NCI-H345 treated with DMSO at 0.1 percent for 48 hours (cell line): Measurements from ENCODE around the gene UTS2R.
"Not testable (repeated sequence)": the region's sequence is repeated elsewhere in the genome, so short reads cannot be mapped to it uniquely, and the experiment has no call there.

Experiments
- DNase-seq: peaks from one replicate; lab custom pipeline; 2025; ENCODE audit not compliant: unreplicated experiment; lab: John Stamatoyannopoulos, UW

The UTS2R gene

DNA sequence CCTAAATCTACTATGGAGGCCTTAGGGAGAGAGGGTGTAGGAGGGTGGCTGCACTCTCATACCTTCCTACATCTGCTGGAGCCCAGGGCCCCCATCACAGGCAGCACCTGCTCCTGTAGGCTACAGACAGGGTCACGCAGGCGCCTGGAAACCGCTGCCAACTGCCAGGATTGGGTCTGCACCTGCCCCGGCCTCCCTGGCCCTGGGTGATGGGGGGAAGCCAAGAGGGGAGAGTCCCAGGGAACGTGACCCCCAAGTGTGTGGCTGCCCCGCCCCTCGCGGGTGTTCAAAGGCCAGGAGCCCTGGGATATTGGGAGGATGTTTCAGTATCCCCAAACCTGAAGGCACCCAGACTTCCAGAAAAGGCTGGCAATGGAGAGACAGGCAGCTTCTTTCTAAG is 18.1 kb upstream of the UTS2R start:
- no peak for DNase-seq

GRCh38 chr17:82354804-82355308 is 16.7 kb upstream of the UTS2R start:
- DNase-seq = no peak

DNA sequence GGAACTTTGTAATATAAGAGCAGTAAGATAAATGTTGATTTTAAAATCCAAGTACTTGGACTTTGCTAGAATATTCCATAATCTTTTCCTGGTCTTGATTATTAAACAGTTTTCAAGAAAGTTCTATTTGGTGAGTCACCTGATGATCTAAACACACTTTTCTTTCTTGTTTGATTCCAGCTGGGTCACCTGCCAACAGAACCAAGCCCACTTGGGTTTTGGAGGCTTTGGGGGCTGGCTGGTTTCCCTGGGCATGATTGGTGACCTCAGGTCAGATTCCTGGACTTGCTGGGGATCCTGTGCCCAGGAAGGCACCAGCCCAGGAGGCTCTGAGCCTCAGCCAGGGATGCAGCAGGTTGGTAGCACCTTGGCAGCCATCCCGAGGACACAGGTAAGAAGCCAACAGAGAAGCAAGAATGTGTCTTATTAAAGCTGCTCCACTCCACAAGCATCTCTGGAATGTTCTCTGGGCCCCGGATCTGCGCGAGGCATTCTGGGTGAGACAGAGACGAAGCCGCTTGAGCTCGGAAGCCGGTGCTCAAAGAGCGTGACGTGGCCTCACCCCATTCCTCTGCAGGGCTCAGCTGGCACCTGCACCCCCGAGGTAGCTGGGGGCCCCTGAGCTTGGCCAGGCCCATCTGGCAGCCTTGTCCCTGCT is 15.7 kb upstream of the UTS2R start:
- no peak for DNase-seq

GRCh38 chr17:82356845-82357355 is 14.7 kb upstream of the UTS2R start:
- no peak for DNase-seq

DNA sequence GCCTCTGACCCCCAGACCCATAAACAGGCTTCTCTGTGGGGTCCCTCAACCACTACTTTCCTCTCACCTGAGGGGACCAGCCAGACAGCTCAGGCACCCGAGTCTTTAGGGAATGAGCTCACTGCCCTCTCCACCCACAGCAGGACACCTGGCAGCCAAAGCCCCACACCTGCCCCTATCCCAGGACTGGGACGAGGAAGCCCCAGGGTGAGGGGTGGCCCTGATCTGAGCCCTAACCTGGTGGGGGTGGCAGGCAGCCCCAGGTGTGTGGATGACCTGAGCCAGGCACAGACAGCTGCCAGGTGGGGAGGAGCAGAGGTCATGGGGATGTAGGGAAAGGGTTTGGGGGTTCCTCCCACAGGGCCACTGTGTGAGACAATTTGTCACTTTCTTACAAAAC is 14.2 kb upstream of the UTS2R start:
- no peak for DNase-seq

DNA sequence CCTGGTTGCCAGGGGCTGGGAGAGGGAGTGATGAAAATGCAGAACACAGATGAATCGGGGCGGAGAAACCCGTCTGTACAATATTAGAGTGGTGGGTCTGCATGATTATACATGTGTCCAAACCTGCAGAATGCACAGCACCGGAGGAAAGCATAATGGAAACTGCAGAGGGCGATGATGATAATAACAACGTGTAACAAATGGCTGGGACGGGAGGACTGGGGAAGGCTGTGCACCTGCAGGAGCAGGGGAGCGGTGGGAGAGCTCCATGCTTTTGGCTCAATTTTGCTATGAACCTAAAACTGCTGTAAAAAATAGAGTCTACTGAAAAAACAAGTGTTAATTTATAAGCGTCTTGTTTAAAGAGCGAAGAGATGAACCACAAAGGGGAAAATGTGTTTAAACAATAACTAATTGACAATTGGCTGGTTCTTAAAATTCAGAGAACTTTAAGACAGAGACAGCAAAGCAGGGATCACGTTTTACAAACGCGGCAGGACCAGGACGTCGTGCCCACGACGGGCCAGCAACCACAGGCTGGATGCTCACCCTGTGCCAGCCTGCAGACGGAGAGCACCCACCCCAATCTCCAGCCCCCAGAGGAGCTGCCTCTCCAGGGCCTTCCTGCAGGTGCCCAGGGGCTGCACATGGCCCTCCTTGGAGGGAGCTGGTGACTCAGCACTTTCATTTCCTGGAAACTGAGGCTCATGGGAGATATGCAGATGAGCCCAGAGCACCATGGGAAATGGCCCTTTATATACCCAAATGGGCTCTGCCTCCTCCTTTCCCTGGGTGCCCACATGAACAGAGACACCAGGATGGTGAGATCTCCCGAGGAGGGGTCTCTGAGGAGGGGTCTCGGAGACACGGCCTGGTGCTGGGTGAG is 12.9 kb upstream of the UTS2R start, which contains the start of gene TEX19:
TSS of gene TEX19 (plus strand) at position 783 of the 886 bp plus-strand sequence. CDS start 2,904 bp downstream, outside the sequence.
- DNase-seq = peak; percentile 30

DNA sequence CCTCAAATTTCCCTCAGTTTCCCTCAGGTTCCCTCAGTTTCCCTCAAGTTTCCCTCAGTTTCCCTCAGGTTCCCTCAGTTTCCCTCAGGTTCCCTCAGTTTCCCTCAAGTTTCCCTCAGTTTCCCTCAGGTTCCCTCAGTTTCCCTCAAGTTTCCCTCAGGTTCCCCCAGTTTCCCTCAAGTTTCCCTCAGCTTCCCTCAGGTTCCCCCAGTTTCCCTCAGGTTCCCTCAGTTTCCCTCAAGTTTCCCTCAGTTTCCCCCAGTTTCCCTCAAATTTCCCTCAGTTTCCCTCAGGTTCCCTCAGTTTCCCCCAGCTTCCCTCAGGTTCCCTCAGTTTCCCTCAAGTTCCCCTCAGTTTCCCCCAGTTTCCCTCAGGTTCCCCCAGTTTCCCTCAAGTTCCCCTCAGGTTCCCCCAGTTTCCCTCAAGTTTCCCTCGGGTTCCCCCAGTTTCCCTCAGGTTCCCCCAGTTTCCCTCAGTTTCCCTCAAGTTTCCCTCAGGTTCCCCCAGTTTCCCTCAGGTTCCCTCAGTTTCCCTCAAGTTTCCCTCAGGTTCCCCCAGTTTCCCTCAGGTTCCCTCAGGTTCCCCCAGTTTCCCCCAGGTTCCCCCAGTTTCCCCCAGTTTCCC is 12.0 kb upstream of the UTS2R start:
- not testable (repeated sequence) for DNase-seq

DNA sequence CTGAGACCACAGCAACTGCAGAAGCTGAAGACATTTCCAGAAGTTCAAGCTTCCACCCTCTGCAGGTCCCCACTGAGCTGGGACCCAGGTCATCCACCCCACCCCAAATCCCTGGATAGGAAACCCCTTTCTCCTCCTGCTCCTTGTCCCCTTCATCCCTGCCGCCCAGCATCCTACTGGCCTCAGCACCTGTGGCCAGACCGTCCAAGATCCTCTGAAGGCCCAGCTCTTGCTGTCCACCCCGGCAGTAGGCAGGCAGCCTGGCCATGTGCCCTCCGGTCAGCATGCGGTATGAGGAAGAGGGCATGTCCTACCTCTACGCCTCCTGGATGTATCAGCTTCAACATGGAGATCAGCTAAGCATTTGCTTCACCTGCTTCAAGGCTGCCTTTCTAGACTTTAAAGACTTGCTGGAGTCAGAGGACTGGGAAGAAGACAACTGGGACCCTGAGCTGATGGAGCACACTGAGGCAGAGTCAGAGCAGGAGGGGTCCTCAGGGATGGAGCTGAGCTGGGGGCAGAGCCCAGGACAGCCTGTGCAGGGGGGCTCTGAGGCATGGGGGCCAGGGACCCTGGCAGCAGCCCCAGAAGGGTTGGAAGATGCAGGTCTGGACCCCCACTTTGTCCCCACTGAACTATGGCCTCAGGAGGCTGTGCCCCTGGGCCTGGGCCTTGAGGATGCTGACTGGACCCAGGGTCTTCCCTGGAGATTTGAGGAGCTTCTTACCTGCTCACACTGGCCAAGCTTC is 9.5 kb upstream of the UTS2R start:
- no peak for DNase-seq

DNA sequence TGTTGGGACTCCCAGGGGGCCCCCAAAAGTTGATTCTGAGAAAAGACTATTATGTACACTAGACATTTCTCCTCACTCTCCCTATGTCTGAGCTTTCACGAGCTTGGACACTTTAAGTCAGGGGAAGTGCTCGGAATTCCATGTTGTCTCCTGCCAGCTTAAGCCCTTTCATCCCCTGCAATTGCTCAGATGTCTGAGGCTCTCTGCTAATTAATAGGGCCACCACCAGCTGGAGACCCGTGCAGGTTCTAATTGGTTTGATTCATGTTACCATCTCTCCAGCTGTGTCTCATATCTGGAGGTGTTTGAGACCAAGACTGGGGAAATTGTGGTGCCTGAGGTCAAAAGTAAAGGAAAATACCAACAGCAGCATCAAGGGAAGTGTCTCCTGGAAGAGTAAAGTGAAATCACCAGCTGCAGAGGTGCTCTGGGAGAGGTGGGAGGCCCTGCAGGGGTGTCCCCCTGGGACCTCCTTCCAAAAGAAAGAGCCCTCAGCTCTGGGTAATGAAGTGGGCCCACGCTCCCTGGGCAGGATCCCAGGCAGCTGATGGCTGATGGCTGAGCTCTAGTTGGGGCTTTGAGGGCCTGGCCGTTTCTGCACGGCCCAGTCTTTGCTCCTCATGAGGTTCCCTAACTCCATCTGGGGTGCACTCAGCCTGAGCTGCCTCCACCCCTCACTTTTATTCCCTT is 5.8 kb upstream of the UTS2R start:
- DNase-seq = no peak

DNA sequence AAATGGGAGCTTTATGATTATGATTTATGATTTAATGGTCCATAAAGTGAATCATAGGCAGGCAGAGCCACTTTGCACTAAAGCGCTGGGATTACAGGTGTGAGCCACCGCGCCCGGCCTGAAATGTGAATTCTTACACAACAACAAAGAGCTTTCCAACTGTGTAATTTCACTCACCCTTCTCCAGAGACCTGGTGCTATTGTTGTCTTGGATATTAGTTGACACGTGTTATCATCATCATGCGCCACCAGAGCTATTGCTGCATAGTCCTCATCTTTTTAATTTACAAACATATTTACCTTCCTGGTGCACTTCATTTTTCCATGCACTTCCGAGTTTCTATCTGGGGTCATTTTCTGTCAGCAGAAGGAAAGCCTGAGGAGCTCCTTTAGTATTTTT is 4.8 kb upstream of the UTS2R start:
- DNase-seq = peak; percentile 33

- no peak for DNase-seq
Measured at GRCh38 chr17:82367724-82368524, 3.6 kb upstream of the UTS2R start.

DNA sequence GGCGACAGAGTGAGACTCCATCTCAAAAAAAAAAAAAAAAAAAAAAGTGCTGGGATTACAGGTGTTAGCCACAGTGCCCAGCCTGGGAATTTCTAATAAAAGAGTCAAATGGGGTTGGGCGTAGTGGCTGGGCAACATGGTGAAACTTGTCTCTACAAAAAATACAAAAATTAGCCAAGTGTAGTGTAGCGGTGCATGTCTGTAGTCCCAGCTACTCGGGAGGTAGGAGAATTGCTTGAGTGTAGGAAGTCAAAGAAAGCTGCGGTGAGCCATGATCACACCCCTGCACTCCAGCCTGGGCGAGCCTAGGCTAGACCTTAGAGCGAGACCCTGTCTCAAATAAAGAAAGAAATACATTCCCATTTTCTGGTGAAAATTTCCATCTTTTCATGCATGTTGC is 2.4 kb upstream of the UTS2R start:
- no peak for DNase-seq

GRCh38 chr17:82370471-82371332 is 863 bp upstream of the UTS2R start:
- DNase-seq = no peak

GRCh38 chr17:82372249-82373071 is 895 bp downstream of the UTS2R start:
- no peak for DNase-seq

DNA sequence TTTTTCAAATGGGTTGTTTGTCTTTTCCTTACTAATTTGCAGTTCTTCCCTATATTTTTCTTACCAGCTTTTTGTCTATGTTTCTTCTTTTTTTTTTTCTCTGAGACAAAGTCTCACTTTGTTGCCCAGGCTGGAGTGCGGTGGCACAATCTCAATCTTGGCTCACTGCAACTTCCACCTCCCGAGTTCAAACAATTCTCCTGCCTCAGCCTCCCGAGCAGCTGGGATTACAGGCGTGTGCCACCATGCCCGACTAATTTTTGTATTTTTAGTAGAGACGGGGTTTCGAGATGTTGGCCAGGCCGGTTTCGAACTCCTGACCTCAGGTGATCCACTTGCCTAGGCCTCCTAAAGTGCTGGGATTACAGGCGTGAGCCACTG is 1.5 kb downstream of the UTS2R start:
- not testable (repeated sequence) for DNase-seq

DNA sequence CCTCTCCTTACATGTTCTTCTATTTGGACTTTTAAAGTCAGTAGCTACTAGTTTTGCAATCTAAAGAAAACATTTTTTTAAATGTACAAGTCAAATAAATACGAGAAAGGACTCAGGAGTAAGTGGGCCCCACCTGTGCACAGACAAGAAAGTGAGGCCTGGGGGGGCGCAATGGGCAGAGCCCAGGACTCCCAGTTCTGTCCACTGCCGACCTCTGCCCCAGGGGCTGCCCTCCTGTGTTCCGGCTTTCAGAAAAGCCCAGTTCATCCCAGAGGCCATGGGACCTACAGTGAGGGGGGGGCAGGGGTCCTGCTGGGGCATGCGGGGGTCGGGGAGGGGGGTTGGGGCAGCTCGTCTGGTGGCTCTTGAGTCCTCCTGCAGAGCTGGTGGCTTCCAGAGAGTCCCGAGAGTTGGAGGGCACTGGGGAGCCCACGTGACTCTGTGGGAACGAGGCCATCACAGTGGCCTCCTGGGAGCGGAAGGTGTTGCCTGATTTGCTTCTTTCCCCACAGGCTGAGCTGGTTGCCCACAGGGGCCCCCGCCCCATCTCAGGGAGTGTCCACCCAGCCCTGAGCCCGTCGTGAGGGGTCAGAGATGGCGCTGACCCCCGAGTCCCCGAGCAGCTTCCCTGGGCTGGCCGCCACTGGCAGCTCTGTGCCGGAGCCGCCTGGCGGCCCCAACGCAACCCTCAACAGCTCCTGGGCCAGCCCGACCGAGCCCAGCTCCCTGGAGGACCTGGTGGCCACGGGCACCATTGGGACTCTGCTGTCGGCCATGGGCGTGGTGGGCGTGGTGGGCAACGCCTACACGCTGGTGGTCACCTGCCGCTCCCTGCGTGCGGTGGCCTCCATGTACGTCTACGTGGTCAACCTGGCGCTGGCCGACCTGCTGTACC is 2.4 kb downstream of the UTS2R start:
- DNase-seq = no peak
